CD14-positive monocyte (primary cell): ENCODE data around the gene SMIM10. TPM values are rescaled to one million over a fixed set of nuclear protein-coding genes. Genes with fewer than 3 reads are reported as not detected.
"Not testable (repeated sequence)": the region's sequence is repeated elsewhere in the genome, so short reads cannot be mapped to it uniquely, and the experiment has no call there.

Source experiments
- DNase-seq, 3 donors: peaks; one replicate each; pipeline ENCODE4 v3.0.0-alpha.2; 2011 to 2022
- H2AFZ ChIP-seq: 2 replicates; pipeline ENCODE4 v1.6.0; 2012; ENCODE audit warnings: mild to moderate bottlenecking, low read depth, low read length, inconsistent platforms; ENCODE audit not compliant: insufficient read depth, poor library complexity, severe bottlenecking
- H3K27ac ChIP-seq, 2 donors: 1 replicate in 1 of 2; 2 replicates in 1 of 2; pipeline ENCODE4 v1.5.1; 2012 to 2013; ENCODE audit warnings: low read length in 2 of 2, control low read depth in 1 of 2, inconsistent platforms in 1 of 2, low read depth in 1 of 2, mild to moderate bottlenecking in 1 of 2
- H3K27me3 ChIP-seq, 2 donors: one replicate each; pipeline versions ENCODE4 v1.6.0 to v1.6.1; 2011 to 2013; ENCODE audit warnings: low read length in 2 of 2; ENCODE audit not compliant: control insufficient read depth in 2 of 2, insufficient read depth in 2 of 2
- H3K36me3 ChIP-seq, 2 donors: replicated peaks in 1 of 2; 1 replicate in 1 of 2; 2 replicates in 1 of 2; pipeline versions ENCODE4 v1.5.1 to v1.6.1; 2012 to 2013; ENCODE audit warnings: low read length in 2 of 2, control low read depth in 1 of 2, inconsistent platforms in 1 of 2, mild to moderate bottlenecking in 1 of 2; ENCODE audit not compliant: insufficient read depth in 2 of 2, control insufficient read depth in 1 of 2
- H3K4me1 ChIP-seq, 2 donors: 1 replicate in 1 of 2; 2 replicates in 1 of 2; pipeline versions ENCODE4 v1.5.1 to v1.6.1; 2012 to 2013; ENCODE audit warnings: low read length in 2 of 2, control low read depth in 1 of 2, inconsistent platforms in 1 of 2, mild to moderate bottlenecking in 1 of 2, moderate library complexity in 1 of 2; ENCODE audit not compliant: insufficient read depth in 2 of 2, control insufficient read depth in 1 of 2
- H3K4me2 ChIP-seq: replicated peaks from 2 replicates; pipeline ENCODE3; 2012; ENCODE audit warnings: low read length, moderate library complexity, mild to moderate bottlenecking; ENCODE audit not compliant: poor library complexity, severe bottlenecking; ENCODE audit errors: extremely low read depth
- H3K4me3 ChIP-seq, 3 experiments: fragments of 200-600 bp in 1 of 3; sonication (generic) in 1 of 3; replicated peaks in 1 of 3; 1 replicate in 2 of 3; 2 replicates in 1 of 3; pipeline ENCODE4 v1.5.1; 2011 to 2013; ENCODE audit warnings: low read length in 3 of 3, mild to moderate bottlenecking in 3 of 3, control low read depth in 2 of 3, low read depth in 2 of 3, inconsistent platforms in 1 of 3, moderate library complexity in 1 of 3
- H3K79me2 ChIP-seq: 2 replicates; pipeline ENCODE4 v1.6.0; 2012; ENCODE audit warnings: mild to moderate bottlenecking, control low read depth, inconsistent platforms, low read length, moderate library complexity; ENCODE audit not compliant: insufficient read depth
- H3K9ac ChIP-seq: 2 replicates; pipeline ENCODE4 v1.6.0; 2017; ENCODE audit warnings: low read length, mild to moderate bottlenecking; ENCODE audit not compliant: insufficient read depth, poor library complexity, severe bottlenecking
- H3K9me3 ChIP-seq, 2 donors: replicated peaks in 1 of 2; 1 replicate in 1 of 2; 2 replicates in 1 of 2; pipeline versions ENCODE4 v1.5.1 to v1.6.1; 2012 to 2013; ENCODE audit warnings: low read length in 2 of 2, control low read depth in 1 of 2; ENCODE audit not compliant: control insufficient read depth in 1 of 2, insufficient read depth in 1 of 2
- H4K20me1 ChIP-seq: 2 replicates; pipeline ENCODE4 v1.6.0; 2012; ENCODE audit warnings: mild to moderate bottlenecking, low read length, control low read depth, moderate library complexity; ENCODE audit not compliant: insufficient read depth
- H3K27ac Mint-ChIP-seq, 7 donors: one replicate each; pipeline ENCODE4 v1.8.0; 2020; ENCODE audit warnings: mild to moderate bottlenecking in 7 of 7, mixed read lengths in 7 of 7, moderate library complexity in 6 of 7, inconsistent platforms in 2 of 7
- H3K27me3 Mint-ChIP-seq, 3 donors: one replicate each; pipeline ENCODE4 v1.8.0; 2021 to 2022; ENCODE audit warnings: low read depth in 3 of 3, mild to moderate bottlenecking in 3 of 3, mixed read lengths in 3 of 3, moderate library complexity in 3 of 3, inconsistent platforms in 1 of 3
- H3K36me3 Mint-ChIP-seq, 2 donors: one replicate each; pipeline ENCODE4 v1.8.0; 2020; ENCODE audit warnings: mixed read lengths in 2 of 2, inconsistent platforms in 1 of 2, mild to moderate bottlenecking in 1 of 2
- H3K4me1 Mint-ChIP-seq: one replicate; pipeline ENCODE4 v1.8.0; 2020; ENCODE audit warnings: mild to moderate bottlenecking, mixed read lengths
- H3K4me3 Mint-ChIP-seq, 2 donors: one replicate each; pipeline ENCODE4 v1.8.0; 2020; ENCODE audit warnings: mild to moderate bottlenecking in 2 of 2, mixed read lengths in 2 of 2, moderate library complexity in 1 of 2
- H3K9me3 Mint-ChIP-seq, 7 donors: one replicate each; pipeline ENCODE4 v1.8.0; 2020 to 2022; ENCODE audit warnings: mixed read lengths in 7 of 7, mild to moderate bottlenecking in 6 of 7, moderate library complexity in 6 of 7, inconsistent platforms in 2 of 7
- CTCF ChIP-seq: fragments of 200-600 bp; IDR thresholded peaks from one replicate; pipeline ENCODE4 v1.8.0; 2022; ENCODE audit warnings: antibody characterized with exemption, mild to moderate bottlenecking
- WGBS: methylation state at CpG from one replicate; pipeline ENCODE4 v1.1.5; 2013; ENCODE audit warnings: missing lambda C conversion rate; ENCODE audit not compliant: insufficient coverage; 5-methylcytosine and 5-hydroxymethylcytosine counted together
- intact Hi-C, 2 donors: fragments of 100-400 bp; cut with micrococcal nuclease; formaldehyde crosslinking; loops; one replicate each; pipeline versions ENCODE4 v1.15.0 to v1.15.1; 2023
- polyA plus RNA-seq, 3 donors: library from polyadenylated mRNA; depleted of rRNA in 1 of 3; unstranded in 2 of 3; stranded (reverse) in 1 of 3; fragments of 300-500 nt in 2 of 3; fragments of >200 nt in 1 of 3; fragmentation: Illumina TruSeq in 2 of 3; gene quantifications; 1 replicate in 2 of 3; 2 replicates in 1 of 3; pipeline ENCODE4 v1.2.3, GENCODE V29; 2012 to 2021

Gene SMIM10
- polyA plus RNA-seq, 3 donors = 0.10 to 0.26 (median 0.15) TPM

DNA sequence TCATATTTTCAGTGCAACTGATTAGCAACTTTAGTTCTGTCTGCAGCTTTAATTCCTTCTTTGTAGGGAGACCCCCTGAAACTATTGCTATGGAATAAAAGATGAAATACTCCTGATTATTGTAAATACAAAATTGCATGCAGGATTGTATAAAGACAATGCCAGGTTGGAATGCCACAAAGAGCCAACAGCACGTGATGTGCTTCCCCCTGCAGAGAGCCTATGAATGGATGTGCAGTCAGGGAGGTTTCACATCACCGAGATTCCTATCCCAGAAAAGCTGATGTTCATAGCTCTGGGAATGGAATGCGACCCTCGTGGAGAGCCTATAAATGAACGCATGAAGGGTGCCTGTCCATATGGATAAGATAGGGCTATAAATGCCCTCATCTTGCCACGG lies 33.0 kb downstream of the SMIM10 start:
- H3K36me3 ChIP-seq, H3K9ac ChIP-seq, H3K27ac Mint-ChIP-seq, H3K9me3 ChIP-seq, H4K20me1 ChIP-seq, H3K36me3 Mint-ChIP-seq, H3K9me3 Mint-ChIP-seq, intact Hi-C loops, H3K4me3 Mint-ChIP-seq, H3K4me3 ChIP-seq, DNase-seq, H2AFZ ChIP-seq, H3K79me2 ChIP-seq, H3K27ac ChIP-seq, H3K4me2 ChIP-seq: not testable (repeated sequence)
- WGBS = no CpG with 5 or more reads among the region's 6 CpGs
- peaks cover 7 to 15% of the 10 kb centered on the region in 2 donors for H3K4me1 ChIP-seq
- H3K27me3 ChIP-seq = peaks cover 0 to 15% of the 10 kb centered on the region in 2 donors
- Mint-ChIP-seq H3K27me3 (peaks cover 8 to 17% (median 8%) of the 10 kb centered on the region in 3 donors), H3K4me1 (peaks cover 14% of the 10 kb centered on the region)

DNA sequence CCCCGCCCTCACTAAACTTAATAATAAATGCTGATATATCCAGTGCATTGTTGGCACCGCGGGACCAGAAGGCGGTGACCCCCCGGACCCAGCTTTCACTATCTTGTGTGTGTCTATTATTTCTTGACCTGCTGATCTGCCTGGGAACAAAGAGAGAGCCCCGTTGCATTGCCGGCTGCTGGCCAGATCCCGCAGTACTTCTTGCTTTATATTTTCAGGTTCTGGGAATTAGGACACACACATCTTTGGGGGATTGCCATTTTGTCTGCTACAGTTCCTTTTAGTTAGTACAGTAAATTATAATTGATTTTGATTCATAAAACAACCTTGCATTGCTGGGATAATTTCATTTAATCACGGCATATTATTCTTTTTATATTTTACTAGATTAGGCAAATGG lies 33.7 kb downstream of the SMIM10 start:
- peaks cover 8 to 17% (median 8%) of the 10 kb centered on the region in 3 donors for H3K27me3 Mint-ChIP-seq

GRCh38 chrX:135030207-135030963 lies 39.6 kb downstream of the SMIM10 start:
- H3K4me1 Mint-ChIP-seq, H2AFZ ChIP-seq, H3K27ac Mint-ChIP-seq, DNase-seq, H3K4me3 Mint-ChIP-seq, H3K9me3 ChIP-seq, H3K27ac ChIP-seq, H3K4me2 ChIP-seq, intact Hi-C loops, H3K27me3 ChIP-seq, H4K20me1 ChIP-seq, H3K4me3 ChIP-seq, H3K27me3 Mint-ChIP-seq, H3K36me3 ChIP-seq, H3K9me3 Mint-ChIP-seq, H3K79me2 ChIP-seq, H3K9ac ChIP-seq: not testable (repeated sequence)
- peaks cover 13 to 15% of the 10 kb centered on the region in 2 donors for H3K36me3 Mint-ChIP-seq
- H3K4me1 ChIP-seq = peaks cover 7 to 11% of the 10 kb centered on the region in 2 donors
- WGBS = 94% methylated on average over 3 of the region's 9 CpGs

More for the DNA sequence above, 33.7 kb downstream of the SMIM10 start:
- peaks cover 14% of the 10 kb centered on the region for H3K4me1 Mint-ChIP-seq
- Histone ChIP-seq H3K79me2 (no peaks in the 10 kb centered on the region), H3K27me3 (peaks cover 0 to 15% of the 10 kb centered on the region in 2 donors), H3K9me3 (no peaks in the 10 kb centered on the region), H3K27ac (no peak overlapping the region), H2AFZ (no peak overlapping the region), H3K4me1 (peaks cover 7 to 15% of the 10 kb centered on the region in 2 donors), H3K4me2 (no peak overlapping the region), H4K20me1 (no peaks in the 10 kb centered on the region), H3K36me3 (no peaks in the 10 kb centered on the region), H3K4me3 (no peak overlapping the region), H3K9ac (no peak overlapping the region)
- no peak overlapping the region for H3K27ac Mint-ChIP-seq
- intact Hi-C loops = no loop called here
- no CpG with 5 or more reads among the region's 9 CpGs for WGBS
- H3K36me3 Mint-ChIP-seq = no peaks in the 10 kb centered on the region
- H3K9me3 Mint-ChIP-seq = peaks cover 0 to 7% (median 0%) of the 10 kb centered on the region in 7 donors
- H3K4me3 Mint-ChIP-seq = no peak overlapping the region
- no peak for TF ChIP-seq CTCF
- DNase-seq = no peak
